Epithelial cell of proximal tubule (primary cell): ENCODE data around the gene LRP5. TPM values are rescaled to one million over a fixed set of nuclear protein-coding genes. Genes with fewer than 3 reads are reported as not detected.

ENCODE experiments used
- DNase-seq: peaks from one replicate; pipeline ENCODE4 v3.0.0-alpha.2; 2011; ENCODE audit warnings: low read depth
- H3K4me3 ChIP-seq: 2 replicates; pipeline ENCODE4 v1.5.1; 2011; ENCODE audit warnings: low read depth, mild to moderate bottlenecking, low read length
- CTCF ChIP-seq: conservative IDR thresholded peaks from 2 replicates; pipeline ENCODE4 v1.5.1; 2012; ENCODE audit warnings: low read depth, mild to moderate bottlenecking, low read length
- total RNA-seq: library from RNA; depleted of rRNA; stranded (reverse); fragments of >200 nt; gene quantifications from 2 replicates; pipeline ENCODE4 v1.2.3, GENCODE V29; 2015

The LRP5 gene
- 22.4 and 31.4 TPM in 2 replicates for total RNA-seq

GRCh38 chr11:68312117-68312779 lies at the start of gene LRP5:
TSS of gene LRP5 (plus strand) at chr11:68312591. CDS start at chr11:68312715, 124 bp downstream.
- TF ChIP-seq CTCF: no peak
- DNase-seq: no peak
- H3K4me3 ChIP-seq: peak within 1 kb of the TSS; percentile 67

DNA sequence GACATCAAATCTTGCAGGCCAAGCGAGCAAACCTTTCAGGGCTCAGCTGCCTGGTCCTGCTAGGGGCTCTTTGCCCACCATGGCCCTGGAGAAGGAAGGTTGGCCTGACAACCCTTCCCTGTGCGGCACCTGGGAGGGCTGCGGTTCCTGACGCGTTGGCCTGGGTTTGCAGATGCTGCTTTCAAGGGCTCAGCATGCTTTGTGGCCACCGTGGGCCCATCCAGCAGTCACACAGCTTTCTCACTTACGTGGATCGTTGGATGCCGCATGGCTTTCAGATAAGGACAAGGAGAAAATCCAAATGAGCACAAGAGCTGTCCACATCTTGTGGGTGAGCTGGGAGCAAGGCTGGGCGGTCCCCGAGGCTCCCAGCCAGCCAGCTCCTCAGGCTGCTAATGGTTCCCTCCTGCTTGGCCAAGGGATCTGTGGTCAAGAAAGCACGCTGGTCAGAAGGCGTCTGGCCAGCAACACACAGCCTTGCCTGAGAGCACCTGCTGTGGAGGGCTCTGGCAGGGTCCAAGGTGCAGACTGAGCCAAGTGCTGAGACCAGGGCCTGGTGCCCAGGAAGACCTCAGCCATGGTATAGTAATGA lies 48.9 kb upstream of the LRP5 start:
- TF ChIP-seq CTCF: no peak
- DNase-seq: no peak
- no peak overlapping the region for H3K4me3 ChIP-seq

GRCh38 chr11:68264244-68264643 lies 48.1 kb upstream of the LRP5 start:
- TF ChIP-seq CTCF: no peak
- DNase-seq: no peak
- H3K4me3 ChIP-seq: no peak overlapping the region

- TF ChIP-seq CTCF: no peak
- no peak for DNase-seq
- H3K4me3 ChIP-seq: no peak overlapping the region
Observed at GRCh38 chr11:68264741-68265540, 47.5 kb upstream of the LRP5 start.

GRCh38 chr11:68266121-68266891 lies 46.1 kb upstream of the LRP5 start:
- no peak for DNase-seq
- no peak for TF ChIP-seq CTCF
- no peak overlapping the region for H3K4me3 ChIP-seq

GRCh38 chr11:68266936-68267880 lies 45.2 kb upstream of the LRP5 start:
- TF ChIP-seq CTCF: no peak
- no peak for DNase-seq
- no peak overlapping the region for H3K4me3 ChIP-seq
